Activated CD8-positive, alpha-beta T cell treated with anti-CD3 and anti-CD28 coated beads for 36 hours (primary cell): ENCODE data around the gene MYL6B. TPM values are rescaled to one million over a fixed set of nuclear protein-coding genes. Genes with fewer than 3 reads are reported as not detected.

Experiments
- ATAC-seq: fragments of 200-7000 bp; cut with Tn5 transposase; one replicate; pipeline ENCODE4 v1.10.0; 2021; ENCODE audit warnings: mild to moderate bottlenecking, moderate library complexity
- CTCF ChIA-PET: fragments of 350-600 bp; sonication (Branson Sonifier 250); formaldehyde crosslinking; loops from one replicate; lab custom pipeline; 2021; ENCODE audit warnings: antibody characterized with exemption; lab: Charles Lee
- POLR2A ChIA-PET: fragments of 350-600 bp; sonication (Branson Sonifier 250); formaldehyde crosslinking; loops from one replicate; lab custom pipeline; 2021; ENCODE audit warnings: antibody characterized with exemption; lab: Charles Lee
- DNase-seq: peaks from one replicate; pipeline ENCODE4 v3.0.0-alpha.2; 2020
- H3K27ac Mint-ChIP-seq: one replicate; pipeline ENCODE4 v1.8.0; 2021; ENCODE audit warnings: mild to moderate bottlenecking, mixed read lengths
- H3K27me3 Mint-ChIP-seq: one replicate; pipeline ENCODE4 v1.8.0; 2021; ENCODE audit warnings: mixed read lengths
- H3K36me3 Mint-ChIP-seq: one replicate; pipeline ENCODE4 v1.8.0; 2021; ENCODE audit warnings: low read depth, mixed read lengths
- H3K4me1 Mint-ChIP-seq: one replicate; pipeline ENCODE4 v1.8.0; 2021; ENCODE audit warnings: low read depth, mixed read lengths
- H3K4me3 Mint-ChIP-seq: one replicate; pipeline ENCODE4 v1.8.0; 2021; ENCODE audit warnings: mild to moderate bottlenecking, moderate library complexity, mixed read lengths
- H3K9me3 Mint-ChIP-seq: one replicate; pipeline ENCODE4 v1.8.0; 2021; ENCODE audit warnings: mixed read lengths
- CTCF ChIP-seq: fragments of 200-600 bp; IDR thresholded peaks from one replicate; pipeline ENCODE4 v1.8.0; 2022; ENCODE audit warnings: antibody characterized with exemption, mild to moderate bottlenecking
- intact Hi-C: fragments of 100-400 bp; cut with micrococcal nuclease; formaldehyde crosslinking; loops from one replicate; pipeline ENCODE4 v1.10.0; 2022
- total RNA-seq, 2 experiments: library from RNA; stranded (reverse); gene quantifications; one replicate each; pipeline ENCODE4 v1.2.3, GENCODE V29; 2021

MYL6B gene
- total RNA-seq, 2 experiments from 2014 or later: 60.3 to 66.9 TPM

- Mint-ChIP-seq H3K4me3 (peak overlapping the region; percentile 84), H3K27ac (peak overlapping the region; percentile 93), H3K36me3 (peaks cover 46% of the 10 kb centered on the region), H3K9me3 (no peaks in the 10 kb centered on the region), H3K4me1 (peaks cover 61% of the 10 kb centered on the region), H3K27me3 (no peaks in the 10 kb centered on the region)
- ATAC-seq (peak; percentile 26), DNase-seq (peak; percentile 88)
- no peak for TF ChIP-seq CTCF
- intact Hi-C loops: loop anchor here (2.0 to 10.0 kb wide), 2 partner anchors 29 to 125 kb away; partner anchors contain the start of genes ANKRD52 and MYL6
- ChIA-PET POLR2A (interaction anchor here (0.7 to 5.7 kb wide), 18 partner anchors 9 to 96 kb away, joined by 3 to 75 read pairs (median 4); partner anchors contain the start of genes MYL6B, PA2G4, RPL41 and SMARCC2), CTCF (interaction anchor here (0.5 to 9.5 kb wide), 7 partner anchors 11 to 91 kb away, joined by 5 to 110 read pairs (median 7); partner anchors contain the start of genes MYL6B, PA2G4, RPL41 and SMARCC2)
Observed at GRCh38 chr12:56129206-56129941, 23.0 kb upstream of the MYL6B start.

DNA sequence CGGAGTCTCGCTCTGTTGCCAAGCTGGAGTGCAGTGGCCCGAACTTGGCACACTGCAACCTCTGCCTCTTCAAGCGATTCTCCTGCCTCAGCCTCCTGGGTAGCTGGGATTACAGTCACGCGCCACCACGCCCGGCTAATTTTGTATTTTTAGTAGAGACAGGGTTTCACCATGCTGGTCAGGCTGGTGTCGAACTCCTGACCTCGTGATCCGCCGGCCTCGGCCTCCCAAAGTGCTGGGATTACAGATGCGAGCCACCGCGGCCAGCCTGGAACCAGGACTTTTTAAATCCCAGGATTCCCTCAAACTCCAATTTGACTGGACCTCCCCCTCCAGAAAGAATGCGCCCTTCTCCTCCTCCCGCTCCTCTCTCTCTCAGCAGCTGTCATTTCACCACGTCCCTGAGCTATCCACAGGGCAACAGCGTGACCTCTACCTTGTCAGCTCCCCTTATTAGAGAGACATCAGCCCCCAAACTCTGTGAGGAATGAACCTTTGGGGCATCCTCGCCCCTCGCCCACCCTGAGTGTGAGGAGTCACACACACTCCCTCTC lies 22.4 kb upstream of the MYL6B start:
- peaks cover 59% of the 10 kb centered on the region for H3K4me1 Mint-ChIP-seq
- H3K27ac Mint-ChIP-seq: peak overlapping the region; percentile 93
- DNase-seq (no peak), ATAC-seq (no peak)
- CTCF ChIA-PET: interaction anchor here (1.4 to 9.5 kb wide), 5 partner anchors 11 to 59 kb away, joined by 7 to 110 read pairs (median 9); partner anchors contain the start of genes MYL6B, RPL41, SMARCC2 and ZC3H10
- TF ChIP-seq CTCF: no peak
- peak overlapping the region; percentile 84 for H3K4me3 Mint-ChIP-seq
- no peaks in the 10 kb centered on the region for H3K27me3 Mint-ChIP-seq
- intact Hi-C loops: loop anchor here (2.0 to 10.0 kb wide), 2 partner anchors 29 to 125 kb away; partner anchors contain the start of genes ANKRD52 and MYL6
- peaks cover 47% of the 10 kb centered on the region for H3K36me3 Mint-ChIP-seq
- POLR2A ChIA-PET: interaction anchor here (0.6 to 5.7 kb wide), 14 partner anchors 8 to 65 kb away, joined by 3 to 75 read pairs (median 4); partner anchors contain the start of genes MYL6B, PA2G4, RPL41 and ZC3H10
- H3K9me3 Mint-ChIP-seq: no peaks in the 10 kb centered on the region

DNA sequence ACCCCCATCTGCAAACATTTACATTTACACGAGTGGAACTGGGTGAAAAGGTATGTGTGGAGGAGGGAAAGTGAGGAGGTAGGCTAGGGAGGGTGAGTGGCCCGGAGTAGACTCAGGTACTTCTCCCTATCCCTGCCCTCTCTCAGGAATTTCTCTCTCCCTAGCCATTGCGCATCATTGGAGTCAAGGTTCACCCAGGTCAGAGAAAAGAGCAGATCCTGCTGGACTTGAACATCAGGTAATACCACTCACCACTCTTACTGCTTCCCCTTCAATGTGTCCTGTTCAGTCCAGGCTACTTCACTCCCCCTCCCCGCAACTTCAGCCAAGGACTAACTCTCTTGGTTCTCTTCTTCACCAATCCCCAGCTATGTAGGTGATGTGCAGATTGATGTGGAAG lies 21.5 kb upstream of the MYL6B start:
- Mint-ChIP-seq H3K36me3 (peaks cover 52% of the 10 kb centered on the region), H3K27me3 (no peaks in the 10 kb centered on the region), H3K27ac (peak overlapping the region; percentile 93), H3K4me1 (peaks cover 59% of the 10 kb centered on the region), H3K4me3 (peak overlapping the region; percentile 84), H3K9me3 (no peaks in the 10 kb centered on the region)
- ChIA-PET CTCF (interaction anchor here (1.4 to 6.4 kb wide), 2 partner anchors 13 to 21 kb away, joined by 7 to 57 read pairs; partner anchors contain the start of genes MYL6B, RPL41 and ZC3H10), POLR2A (interaction anchor here (0.6 to 5.7 kb wide), 8 partner anchors 9 to 64 kb away, joined by 3 to 75 read pairs (median 5); partner anchors contain the start of genes MYL6B, RPL41 and ZC3H10)
- ATAC-seq (no peak), DNase-seq (no peak)
- no peak for TF ChIP-seq CTCF
- intact Hi-C loops: no loop called here

DNA sequence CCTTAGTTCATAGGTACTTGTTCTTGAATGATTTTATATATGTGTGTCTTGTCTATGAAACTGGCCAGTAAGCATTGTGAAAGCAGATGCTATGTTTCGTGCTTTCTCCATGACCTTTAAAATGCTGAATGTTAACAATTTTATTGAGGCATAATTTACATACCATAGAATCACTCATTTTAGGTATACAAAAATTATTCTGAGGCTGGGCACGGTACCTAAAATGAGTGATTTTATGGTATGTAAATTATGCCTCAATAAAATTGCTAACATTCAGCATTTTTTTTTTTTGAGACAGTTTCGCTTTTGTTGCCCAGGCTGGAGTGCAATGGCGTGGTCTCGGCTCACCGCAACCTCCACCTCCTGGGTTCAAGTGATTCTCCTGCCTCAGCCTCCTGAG lies 17.5 kb upstream of the MYL6B start:
- no peak for TF ChIP-seq CTCF
- H3K36me3 Mint-ChIP-seq: peaks cover 85% of the 10 kb centered on the region
- no peaks in the 10 kb centered on the region for H3K27me3 Mint-ChIP-seq
- no peak overlapping the region for H3K27ac Mint-ChIP-seq
- ChIA-PET POLR2A (interaction anchor here (0.9 to 1.3 kb wide), 3 partner anchors 10 to 17 kb away, joined by 3 to 4 read pairs (median 3); no protein-coding TSS in a partner anchor), CTCF (interaction anchor here (4.1 kb wide), 1 partner anchor 8 kb away, joined by 18 read pairs; the partner anchor contains the start of gene ESYT1)
- intact Hi-C loops: no loop called here
- H3K4me3 Mint-ChIP-seq: no peak overlapping the region
- no peaks in the 10 kb centered on the region for H3K9me3 Mint-ChIP-seq
- no peak for DNase-seq
- ATAC-seq: no peak
- peaks cover 66% of the 10 kb centered on the region for H3K4me1 Mint-ChIP-seq
